Thoracic aorta (tissue), 2 donors: Measurements from ENCODE around the gene CNIH3. TPM values are rescaled to one million over a fixed set of nuclear protein-coding genes. Genes with fewer than 3 reads are reported as not detected.

Experiments
- ATAC-seq: fragments of 150-250 bp; one replicate; pipeline ENCODE4 v1.8.0; 2017; ENCODE audit warnings: low read depth; ENCODE audit not compliant: insufficient number of reproducible peaks, low FRiP score
- DNase-seq: peaks from one replicate; pipeline ENCODE4 v3.0.0-alpha.2; 2020; ENCODE audit warnings: low spot score
- H3K27ac ChIP-seq, 2 donors: fragments of 200-600 bp; sonication (generic); 1 replicate in 1 of 2; 2 replicates in 1 of 2; pipeline ENCODE4 v1.5.1; 2016; ENCODE audit warnings: mild to moderate bottlenecking in 2 of 2, moderate library complexity in 2 of 2
- H3K27me3 ChIP-seq: fragments of 200-600 bp; sonication (generic); replicated peaks from 2 replicates; pipeline ENCODE4 v1.6.0; 2016; ENCODE audit warnings: mild to moderate bottlenecking; ENCODE audit not compliant: insufficient read depth
- H3K36me3 ChIP-seq: fragments of 200-600 bp; sonication (generic); one replicate; pipeline ENCODE4 v1.5.1; 2016
- H3K4me1 ChIP-seq, 2 donors: fragments of 200-600 bp; sonication (generic); 1 replicate in 1 of 2; 2 replicates in 1 of 2; pipeline versions ENCODE4 v1.5.1 to v1.6.0; 2016; ENCODE audit warnings: low read depth in 2 of 2, mild to moderate bottlenecking in 1 of 2; ENCODE audit not compliant: control insufficient read depth in 1 of 2
- H3K4me3 ChIP-seq: fragments of 200-600 bp; sonication (generic); 2 replicates; pipeline ENCODE4 v1.5.1; 2016; ENCODE audit warnings: mild to moderate bottlenecking
- H3K9me3 ChIP-seq: fragments of 200-600 bp; sonication (generic); 2 replicates; pipeline ENCODE4 v1.5.1; 2016
- total RNA-seq, 2 donors: library from RNA; depleted of rRNA; stranded (reverse); fragments of >200 nt; gene quantifications; one replicate each; pipeline versions ENCODE4 v1.1.0 to v1.2.3, GENCODE V29; 2016
- TF ChIP-seq, protein P1 (sequence below): fragments of 200-600 bp; sonication (generic); IDR thresholded peaks from one replicate; pipeline ENCODE4 v1.5.1; 2019; ENCODE audit warnings: antibody characterized with exemption

Gene CNIH3
- total RNA-seq, 2 donors from 2014 or later = 0.21 TPM; not detected in 1

DNA sequence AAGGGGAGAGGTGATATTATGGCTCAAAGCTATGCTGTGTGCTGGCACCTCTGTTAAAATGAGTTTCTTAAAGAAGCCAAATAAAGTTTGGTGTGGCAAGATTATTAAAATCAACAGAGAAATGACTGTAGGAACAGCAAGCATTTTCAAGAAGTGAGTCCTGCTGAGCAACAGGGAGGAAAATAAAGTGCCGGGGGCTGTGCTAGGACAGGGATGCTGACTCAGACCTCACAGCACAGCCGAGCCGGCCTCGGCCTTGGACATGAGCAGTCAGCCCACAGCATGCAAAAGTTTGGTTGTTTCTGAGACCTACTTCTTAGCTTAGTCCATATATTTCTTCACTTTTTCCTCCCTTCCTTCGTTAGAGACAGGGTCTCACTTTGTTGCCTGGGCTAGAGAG is 19.2 kb downstream of the CNIH3 start:
- TF ChIP-seq, protein P1, sequence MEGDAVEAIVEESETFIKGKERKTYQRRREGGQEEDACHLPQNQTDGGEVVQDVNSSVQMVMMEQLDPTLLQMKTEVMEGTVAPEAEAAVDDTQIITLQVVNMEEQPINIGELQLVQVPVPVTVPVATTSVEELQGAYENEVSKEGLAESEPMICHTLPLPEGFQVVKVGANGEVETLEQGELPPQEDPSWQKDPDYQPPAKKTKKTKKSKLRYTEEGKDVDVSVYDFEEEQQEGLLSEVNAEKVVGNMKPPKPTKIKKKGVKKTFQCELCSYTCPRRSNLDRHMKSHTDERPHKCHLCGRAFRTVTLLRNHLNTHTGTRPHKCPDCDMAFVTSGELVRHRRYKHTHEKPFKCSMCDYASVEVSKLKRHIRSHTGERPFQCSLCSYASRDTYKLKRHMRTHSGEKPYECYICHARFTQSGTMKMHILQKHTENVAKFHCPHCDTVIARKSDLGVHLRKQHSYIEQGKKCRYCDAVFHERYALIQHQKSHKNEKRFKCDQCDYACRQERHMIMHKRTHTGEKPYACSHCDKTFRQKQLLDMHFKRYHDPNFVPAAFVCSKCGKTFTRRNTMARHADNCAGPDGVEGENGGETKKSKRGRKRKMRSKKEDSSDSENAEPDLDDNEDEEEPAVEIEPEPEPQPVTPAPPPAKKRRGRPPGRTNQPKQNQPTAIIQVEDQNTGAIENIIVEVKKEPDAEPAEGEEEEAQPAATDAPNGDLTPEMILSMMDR = no peak
- Histone ChIP-seq H3K4me1 (no peaks in the 10 kb centered on the region), H3K36me3 (no peaks in the 10 kb centered on the region), H3K27ac (no peak overlapping the region), H3K27me3 (no peaks in the 10 kb centered on the region), H3K4me3 (no peak overlapping the region), H3K9me3 (no peaks in the 10 kb centered on the region)
- DNase-seq = no peak
- no peak for ATAC-seq

DNA sequence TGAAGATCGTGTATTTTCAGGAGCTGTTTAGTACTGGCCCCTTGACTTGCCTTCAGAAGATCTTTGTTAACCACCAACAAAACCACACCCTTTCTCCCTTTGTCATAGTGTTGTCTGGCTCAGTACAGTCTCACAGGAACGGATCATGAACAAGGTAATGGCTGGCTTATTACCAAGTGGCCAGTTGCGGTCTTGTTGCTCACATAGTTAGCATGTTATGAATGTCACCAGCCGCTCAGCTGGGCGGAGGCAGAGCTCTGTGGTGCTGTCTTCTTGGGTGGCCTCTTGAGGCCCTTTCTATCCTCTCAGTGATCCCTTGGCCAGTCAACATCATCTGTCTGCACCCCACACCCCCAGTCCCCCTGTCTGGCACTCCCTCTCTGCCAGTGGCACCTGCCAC is 21.4 kb downstream of the CNIH3 start:
- H3K36me3 ChIP-seq = no peaks in the 10 kb centered on the region
- TF ChIP-seq, protein P1 = no peak
- no peaks in the 10 kb centered on the region for H3K27me3 ChIP-seq
- H3K27ac ChIP-seq = no peak overlapping the region
- ATAC-seq (no peak), DNase-seq (no peak)
- H3K4me1 ChIP-seq = no peaks in the 10 kb centered on the region
- no peak overlapping the region for H3K4me3 ChIP-seq
- no peaks in the 10 kb centered on the region for H3K9me3 ChIP-seq

DNA sequence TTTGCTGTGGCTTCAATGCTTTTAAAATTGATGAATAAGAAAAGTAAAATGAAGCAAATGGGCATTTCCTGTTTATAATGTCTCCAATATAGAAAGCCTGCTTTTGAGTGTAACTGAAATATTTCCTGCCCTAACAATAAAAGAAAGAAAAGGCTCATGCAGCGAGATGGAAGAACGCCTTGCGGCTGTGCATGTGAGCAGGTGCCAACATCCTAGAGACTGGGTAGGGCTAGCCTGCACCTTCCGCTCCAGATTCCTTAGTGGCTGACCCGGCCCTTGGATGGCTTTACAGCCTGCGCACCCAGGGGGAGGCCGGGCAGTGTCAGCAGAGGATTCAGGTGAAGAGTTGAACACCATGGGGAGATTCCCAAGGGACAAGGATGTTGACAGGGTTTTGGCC is 21.8 kb downstream of the CNIH3 start:
- DNase-seq (no peak), ATAC-seq (no peak)
- H3K4me3 ChIP-seq = no peak overlapping the region
- H3K9me3 ChIP-seq = no peaks in the 10 kb centered on the region
- H3K4me1 ChIP-seq = no peaks in the 10 kb centered on the region
- no peaks in the 10 kb centered on the region for H3K27me3 ChIP-seq
- TF ChIP-seq, protein P1 = no peak
- no peaks in the 10 kb centered on the region for H3K36me3 ChIP-seq
- no peak overlapping the region for H3K27ac ChIP-seq

DNA sequence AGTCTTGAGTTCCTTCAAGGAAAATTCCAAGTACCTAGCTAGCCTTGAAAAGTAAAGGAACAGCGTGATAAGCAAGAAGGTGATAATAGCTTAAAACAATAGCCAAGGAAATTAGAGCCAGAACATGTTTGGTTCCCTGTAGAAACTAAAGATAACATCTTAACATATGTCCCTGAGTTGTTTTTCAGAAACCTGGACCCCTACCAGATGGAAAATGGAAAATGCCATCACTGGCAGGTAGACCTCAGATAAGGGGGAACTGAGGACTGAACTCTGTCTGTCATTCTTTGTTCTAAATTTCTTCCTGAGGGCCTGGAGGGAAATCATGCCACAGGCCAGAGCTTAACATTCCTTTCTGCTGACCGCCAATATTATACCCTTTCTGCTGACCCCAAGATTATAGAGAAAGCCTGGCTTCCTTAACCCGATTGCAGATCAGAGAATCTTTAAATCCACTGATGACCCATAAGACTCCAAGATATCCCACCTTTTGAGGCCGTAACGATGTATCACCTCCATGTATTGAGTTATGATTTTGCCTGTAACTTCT is 23.4 kb downstream of the CNIH3 start:
- Histone ChIP-seq H3K27me3 (no peaks in the 10 kb centered on the region), H3K4me1 (no peaks in the 10 kb centered on the region), H3K27ac (no peak overlapping the region), H3K9me3 (no peaks in the 10 kb centered on the region), H3K36me3 (no peaks in the 10 kb centered on the region), H3K4me3 (no peak overlapping the region)
- no peak for ATAC-seq
- TF ChIP-seq, protein P1 = no peak
- DNase-seq = no peak

DNA sequence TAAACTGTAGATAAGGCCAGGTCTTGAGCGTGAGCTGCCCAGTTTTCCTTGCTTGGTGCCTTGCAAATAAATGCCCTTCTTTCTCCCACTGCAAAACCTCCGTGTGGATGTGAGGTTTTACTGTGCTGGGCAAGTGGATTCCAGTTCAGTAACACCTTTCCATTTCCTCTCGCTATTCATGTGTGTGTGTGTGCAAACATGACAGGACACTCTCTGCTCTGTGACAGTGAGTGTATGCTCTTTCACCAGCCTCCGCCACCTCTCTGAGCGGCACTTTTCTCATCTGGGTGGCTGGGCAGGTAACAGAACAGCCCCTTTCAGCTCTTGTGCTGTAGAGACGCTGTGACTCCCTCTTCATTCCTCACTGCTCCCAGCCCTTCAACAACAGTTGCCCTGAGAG is 23.9 kb downstream of the CNIH3 start:
- TF ChIP-seq, protein P1 = no peak
- no peak overlapping the region for H3K4me3 ChIP-seq
- ATAC-seq = no peak
- no peak for DNase-seq
- H3K4me1 ChIP-seq = no peaks in the 10 kb centered on the region
- no peaks in the 10 kb centered on the region for H3K9me3 ChIP-seq
- no peak overlapping the region for H3K27ac ChIP-seq
- H3K36me3 ChIP-seq = no peaks in the 10 kb centered on the region
- no peaks in the 10 kb centered on the region for H3K27me3 ChIP-seq
